Endothelial cell of umbilical vein (primary cell): ENCODE measurements around the gene RDM1. TPM values are rescaled to one million over a fixed set of nuclear protein-coding genes. Genes with fewer than 3 reads are reported as not detected.

ENCODE experiments used
- BruUV-seq: library from RNA; stranded (reverse); fragments of 400-500 nt; replicated peaks from 2 replicates; lab custom pipeline; 2021; lab: Mats Ljungman, UMichigan
- CTCF ChIA-PET: fragments of 300-600, 350-600 bp; sonication (Branson Sonifier 250); formaldehyde crosslinking; loops from one replicate; lab custom pipeline; 2021; ENCODE audit warnings: antibody characterized with exemption, inconsistent platforms; lab: Charles Lee
- POLR2A ChIA-PET: fragments of 300-600, 350-600 bp; sonication (Branson Sonifier 250); formaldehyde crosslinking; loops from one replicate; lab custom pipeline; 2021; ENCODE audit warnings: antibody characterized with exemption, inconsistent platforms; lab: Charles Lee
- DNase-seq: peaks from one replicate; pipeline ENCODE4 v3.0.0-alpha.2; 2011; ENCODE audit warnings: low read depth, low spot score
- FAIRE-seq: peaks from 2 replicates; lab custom pipeline; 2011; peaks lifted over from hg19 to GRCh38; lab: Jason Lieb, UNC
- H2AFZ ChIP-seq: 2 replicates; pipeline ENCODE4 v1.6.0; 2012; ENCODE audit warnings: low read depth, low read length, control low read depth, inconsistent platforms
- H3K27ac ChIP-seq: 2 replicates; pipeline ENCODE4 v1.5.1; 2011; ENCODE audit warnings: low read depth, mild to moderate bottlenecking, control low read depth, low read length, moderate library complexity; ENCODE audit not compliant: insufficient read depth
- H3K27me3 ChIP-seq, 2 experiments: 2 replicates each; pipeline versions ENCODE4 v1.6.0 to v1.6.1; 2011; ENCODE audit warnings: low read length in 2 of 2, mixed read lengths in 1 of 2; ENCODE audit not compliant: control insufficient read depth in 2 of 2, insufficient read depth in 2 of 2
- H3K36me3 ChIP-seq, 2 experiments: 2 replicates in 1 of 2; 3 replicates in 1 of 2; pipeline ENCODE4 v1.5.1; 2011; ENCODE audit warnings: low read length in 2 of 2, mild to moderate bottlenecking in 1 of 2, moderate library complexity in 1 of 2; ENCODE audit not compliant: control insufficient read depth in 2 of 2, insufficient read depth in 2 of 2; ENCODE audit errors: extremely low read depth in 1 of 2
- H3K4me1 ChIP-seq: 3 replicates; pipeline ENCODE4 v1.5.1; 2011; ENCODE audit warnings: mild to moderate bottlenecking, low read length; ENCODE audit not compliant: control insufficient read depth, insufficient read depth; ENCODE audit errors: extremely low read depth
- H3K4me2 ChIP-seq: 2 replicates; pipeline ENCODE4 v1.6.1; 2011; ENCODE audit warnings: low read length, control low read depth, mixed read lengths; ENCODE audit not compliant: insufficient read depth
- H3K4me3 ChIP-seq, 3 experiments: fragments of 200-600 bp in 1 of 3; sonication (generic), shearing (Covaris generic) in 1 of 3; replicated peaks in 1 of 3; 2 replicates each; pipeline ENCODE4 v1.5.1; 2011 to 2016; ENCODE audit warnings: control low read depth in 3 of 3, low read length in 3 of 3, mild to moderate bottlenecking in 2 of 3, inconsistent platforms in 1 of 3, low read depth in 1 of 3, moderate library complexity in 1 of 3; ENCODE audit not compliant: insufficient read depth in 1 of 3
- H3K79me2 ChIP-seq: 2 replicates; pipeline ENCODE4 v1.6.0; 2012; ENCODE audit warnings: low read length, inconsistent platforms; ENCODE audit not compliant: control insufficient read depth, insufficient read depth
- H3K9ac ChIP-seq: replicated peaks from 2 replicates; pipeline ENCODE3; 2011; ENCODE audit warnings: low read length, control low read depth; ENCODE audit not compliant: insufficient read depth; ENCODE audit errors: extremely low read depth
- H3K9me1 ChIP-seq: replicated peaks from 3 replicates; pipeline ENCODE4 v1.6.0; 2011; ENCODE audit warnings: mild to moderate bottlenecking, low read length; ENCODE audit not compliant: control insufficient read depth, insufficient read depth; ENCODE audit errors: extremely low read depth
- H3K9me3 ChIP-seq: replicated peaks from 2 replicates; pipeline ENCODE4 v1.5.1; 2012; ENCODE audit warnings: low read length, inconsistent platforms; ENCODE audit not compliant: control insufficient read depth, insufficient read depth
- H4K20me1 ChIP-seq: replicated peaks from 2 replicates; pipeline ENCODE3; 2011; ENCODE audit warnings: mild to moderate bottlenecking, low read length; ENCODE audit not compliant: control insufficient read depth, insufficient read depth; ENCODE audit errors: extremely low read depth
- EZH2 ChIP-seq: IDR thresholded peaks from 2 replicates; pipeline ENCODE4 v1.6.1; 2012; ENCODE audit warnings: borderline replicate concordance, low read depth, mild to moderate bottlenecking, moderate library complexity, low read length, inconsistent platforms; ENCODE audit not compliant: severe bottlenecking
- FOS ChIP-seq: IDR thresholded peaks from 2 replicates; pipeline ENCODE4 v1.6.1; 2011; ENCODE audit warnings: mild to moderate bottlenecking, low read length, moderate library complexity, borderline replicate concordance; ENCODE audit not compliant: insufficient read depth
- GATA2 ChIP-seq: IDR thresholded peaks from 2 replicates; pipeline ENCODE4 v1.7.0; 2011; ENCODE audit warnings: low read depth, mild to moderate bottlenecking, moderate library complexity, mixed read lengths, low read length; ENCODE audit not compliant: insufficient read length, insufficient read depth
- JUN ChIP-seq: IDR thresholded peaks from 2 replicates; pipeline ENCODE4 v1.6.1; 2011; ENCODE audit warnings: borderline replicate concordance, low read depth; ENCODE audit not compliant: insufficient read length, insufficient read depth
- MYC ChIP-seq: IDR thresholded peaks from one replicate; pipeline ENCODE4 v1.6.1; 2011; ENCODE audit warnings: mild to moderate bottlenecking, low read depth, low read length
- POLR2A ChIP-seq: IDR thresholded peaks from 2 replicates; pipeline ENCODE4 v1.6.1; 2012; ENCODE audit warnings: low read depth, mild to moderate bottlenecking, control low read depth, low read length
- POLR2AphosphoS5 ChIP-seq: IDR thresholded peaks from 2 replicates; pipeline ENCODE4 v1.6.1; 2012; ENCODE audit warnings: low read depth, mild to moderate bottlenecking, control low read depth, low read length, moderate library complexity; ENCODE audit not compliant: insufficient read depth
- dilution Hi-C: fragments of 300-500 bp; cut with MboI; formaldehyde crosslinking; loops from one replicate; pipeline ENCODE4 v1.15.0; 2019; ENCODE audit warnings: low sequenced_read_pairs; ENCODE audit not compliant: extremely low pct_ligation_motif_present
- intact Hi-C: fragments of 100-400 bp; cut with micrococcal nuclease; formaldehyde crosslinking; loops from one replicate; pipeline ENCODE4 v1.10.0; 2022
- polyA plus RNA-seq, 4 experiments: library from polyadenylated mRNA; depleted of rRNA in 3 of 4; stranded (reverse) in 3 of 4; unstranded in 1 of 4; fragments of >200 nt; gene quantifications; 2 replicates each; pipeline versions ENCODE4 v1.2.1 to v1.2.3, GENCODE V29; 2011 to 2012; ENCODE audit warnings: missing spikeins in 1 of 4
- total RNA-seq: library from RNA; stranded (reverse); gene quantifications from 2 replicates; pipeline ENCODE4 v1.2.3, GENCODE V29; 2021
- TF ChIP-seq, protein P1 (sequence below), 2 donors: IDR thresholded peaks; 1 replicate in 1 of 2; 2 replicates in 1 of 2; pipeline ENCODE4 v1.5.1; 2011; ENCODE audit warnings: low read length in 2 of 2, mild to moderate bottlenecking in 2 of 2, moderate library complexity in 2 of 2, control low read depth in 1 of 2, inconsistent platforms in 1 of 2, low read depth in 1 of 2; ENCODE audit not compliant: insufficient read depth in 1 of 2; ENCODE audit errors: extremely low read depth in 1 of 2
- TF ChIP-seq, protein P2 (sequence below): IDR thresholded peaks from 2 replicates; pipeline ENCODE4 v1.6.1; 2011; ENCODE audit not compliant: insufficient read depth, insufficient read length

Gene RDM1
- total and polyA plus RNA-seq, 2 donors (not counting 3 experiments of a cell fraction or from before 2014, with no cell fraction given), result 0.12 to 0.46 TPM

DNA sequence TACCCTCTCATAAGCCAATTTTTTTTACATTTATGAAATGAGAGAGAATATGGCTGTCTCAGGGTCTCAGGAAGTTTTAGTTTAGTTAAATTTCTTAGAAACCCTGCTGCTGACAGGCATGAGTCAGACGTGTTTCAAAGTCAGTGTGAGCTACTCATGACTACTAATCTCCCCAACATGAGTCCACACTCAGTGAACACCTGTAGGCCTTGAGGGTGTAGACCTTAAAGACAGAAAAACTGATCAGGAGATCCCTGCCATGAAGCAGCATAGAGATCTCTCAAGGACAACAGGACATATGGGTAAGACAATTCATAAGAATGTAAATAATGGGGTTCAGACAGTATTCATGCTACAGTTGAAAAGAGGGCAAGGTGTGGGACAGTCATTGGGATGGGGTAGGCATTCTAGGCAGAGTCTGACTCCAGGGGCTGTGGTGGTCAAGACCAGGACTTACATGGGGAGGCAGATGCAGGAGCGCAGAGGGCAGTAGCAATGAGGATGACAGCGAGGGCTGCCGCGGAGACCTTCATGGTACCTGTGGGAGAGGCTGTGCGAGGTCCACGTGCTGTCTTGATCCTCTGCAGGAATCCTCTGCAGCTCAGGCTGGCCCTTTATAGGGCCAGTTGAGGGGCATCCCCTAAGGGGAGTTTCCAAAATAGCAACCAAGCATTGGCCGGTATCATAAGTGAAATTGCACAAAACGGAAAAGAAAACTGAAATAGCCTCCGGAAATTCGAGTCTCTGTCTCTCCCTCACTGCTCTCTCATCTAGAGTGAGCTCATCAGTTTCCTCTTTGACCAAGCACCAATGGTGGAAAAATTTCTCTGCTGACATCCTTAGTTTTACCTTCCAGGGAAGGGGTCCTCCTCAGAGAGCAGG lies 50.6 kb downstream of the RDM1 start, which contains the start of gene CCL5:
Gene CCL5 (minus strand): TSS at position 588 of the 882 bp plus-strand sequence.
- Histone ChIP-seq H3K4me2 (no peak within 1 kb of the TSS), H3K27ac (no peak within 1 kb of the TSS), H3K9ac (no peak within 1 kb of the TSS), H4K20me1 (no peaks in the 10 kb centered on the region), H3K4me3 (no peak within 1 kb of the TSS), H3K27me3 (no peaks in the 10 kb centered on the region), H3K9me1 (no peaks in the 10 kb centered on the region), H3K36me3 (no peaks in the 10 kb centered on the region), H3K9me3 (no peaks in the 10 kb centered on the region), H2AFZ (peak within 1 kb of the TSS; percentile 35), H3K4me1 (peaks cover 26% of the 10 kb centered on the region), H3K79me2 (no peaks in the 10 kb centered on the region)
- no TSS peak for BruUV-seq
- POLR2A ChIA-PET, result no interaction called here
- DNase-seq (no peak), FAIRE-seq (no peak)
- TF ChIP-seq EZH2 (no peak), FOS (no peak), MYC (no peak), JUN (no peak)
- CTCF ChIA-PET, result no interaction called here
- intact Hi-C loops, result no loop called here
- dilution Hi-C loops, result no loop called here

DNA sequence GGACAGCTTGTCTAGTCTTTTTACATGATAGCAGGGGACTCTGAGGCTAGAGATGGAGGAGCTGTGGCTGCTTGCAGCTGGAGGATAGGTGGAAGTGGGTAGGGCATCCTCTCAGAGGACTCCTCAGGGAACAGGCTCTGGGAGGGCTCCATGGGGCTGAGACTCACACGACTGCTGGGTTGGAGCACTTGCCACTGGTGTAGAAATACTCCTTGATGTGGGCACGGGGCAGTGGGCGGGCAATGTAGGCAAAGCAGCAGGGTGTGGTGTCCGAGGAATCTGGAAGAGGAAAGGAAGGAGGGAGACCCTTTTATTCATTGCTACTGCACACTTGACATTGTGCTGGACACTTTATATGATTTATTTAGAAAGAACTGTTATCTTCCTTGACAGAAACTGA lies 52.2 kb downstream of the RDM1 start:
- no peaks in the 10 kb centered on the region for H3K9me1 ChIP-seq
- no peak overlapping the region for H2AFZ ChIP-seq
- no peak overlapping the region for H3K4me3 ChIP-seq
- no peaks in the 10 kb centered on the region for H4K20me1 ChIP-seq
- dilution Hi-C loops, result no loop called here
- no TSS peak for BruUV-seq
- CTCF ChIA-PET, result no interaction called here
- no peak for TF ChIP-seq EZH2
- TF ChIP-seq POLR2AphosphoS5, result no peak
- no peak for TF ChIP-seq POLR2A
- TF ChIP-seq JUN, result no peak
- no peak for TF ChIP-seq FOS
- no peak for TF ChIP-seq MYC
- TF ChIP-seq, protein P1, sequence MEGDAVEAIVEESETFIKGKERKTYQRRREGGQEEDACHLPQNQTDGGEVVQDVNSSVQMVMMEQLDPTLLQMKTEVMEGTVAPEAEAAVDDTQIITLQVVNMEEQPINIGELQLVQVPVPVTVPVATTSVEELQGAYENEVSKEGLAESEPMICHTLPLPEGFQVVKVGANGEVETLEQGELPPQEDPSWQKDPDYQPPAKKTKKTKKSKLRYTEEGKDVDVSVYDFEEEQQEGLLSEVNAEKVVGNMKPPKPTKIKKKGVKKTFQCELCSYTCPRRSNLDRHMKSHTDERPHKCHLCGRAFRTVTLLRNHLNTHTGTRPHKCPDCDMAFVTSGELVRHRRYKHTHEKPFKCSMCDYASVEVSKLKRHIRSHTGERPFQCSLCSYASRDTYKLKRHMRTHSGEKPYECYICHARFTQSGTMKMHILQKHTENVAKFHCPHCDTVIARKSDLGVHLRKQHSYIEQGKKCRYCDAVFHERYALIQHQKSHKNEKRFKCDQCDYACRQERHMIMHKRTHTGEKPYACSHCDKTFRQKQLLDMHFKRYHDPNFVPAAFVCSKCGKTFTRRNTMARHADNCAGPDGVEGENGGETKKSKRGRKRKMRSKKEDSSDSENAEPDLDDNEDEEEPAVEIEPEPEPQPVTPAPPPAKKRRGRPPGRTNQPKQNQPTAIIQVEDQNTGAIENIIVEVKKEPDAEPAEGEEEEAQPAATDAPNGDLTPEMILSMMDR (IDR thresholded peaks at IDR 0.05; ENCODE audit: extremely low read depth in 1 of 2, insufficient read depth in 1 of 2, low read depth in 1 of 2, low read length in 2 of 2), result no peak
- no peak for TF ChIP-seq GATA2
- TF ChIP-seq, protein P2, sequence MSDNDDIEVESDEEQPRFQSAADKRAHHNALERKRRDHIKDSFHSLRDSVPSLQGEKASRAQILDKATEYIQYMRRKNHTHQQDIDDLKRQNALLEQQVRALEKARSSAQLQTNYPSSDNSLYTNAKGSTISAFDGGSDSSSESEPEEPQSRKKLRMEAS, result no peak
- H3K79me2 ChIP-seq, result no peaks in the 10 kb centered on the region
- no peaks in the 10 kb centered on the region for H3K9me3 ChIP-seq
- H3K4me2 ChIP-seq, result no peak overlapping the region
- H3K27ac ChIP-seq, result no peak overlapping the region
- FAIRE-seq (no peak), DNase-seq (no peak)
- intact Hi-C loops, result no loop called here
- H3K4me1 ChIP-seq, result peaks cover 27% of the 10 kb centered on the region
- POLR2A ChIA-PET, result no interaction called here
- H3K9ac ChIP-seq, result no peak overlapping the region
- H3K36me3 ChIP-seq, result no peaks in the 10 kb centered on the region
- H3K27me3 ChIP-seq, result no peaks in the 10 kb centered on the region
